GM19240 (cell line): Measurements from ENCODE around the gene CYTH4.
"Not testable (repeated sequence)": the region's sequence is repeated elsewhere in the genome, so short reads cannot be mapped to it uniquely, and the experiment has no call there.

Experiments used
- DNase-seq: peaks from one replicate; pipeline ENCODE4 v3.0.0; 2011; ENCODE audit warnings: low spot score; ENCODE audit not compliant: insufficient read length

CYTH4 gene

DNA sequence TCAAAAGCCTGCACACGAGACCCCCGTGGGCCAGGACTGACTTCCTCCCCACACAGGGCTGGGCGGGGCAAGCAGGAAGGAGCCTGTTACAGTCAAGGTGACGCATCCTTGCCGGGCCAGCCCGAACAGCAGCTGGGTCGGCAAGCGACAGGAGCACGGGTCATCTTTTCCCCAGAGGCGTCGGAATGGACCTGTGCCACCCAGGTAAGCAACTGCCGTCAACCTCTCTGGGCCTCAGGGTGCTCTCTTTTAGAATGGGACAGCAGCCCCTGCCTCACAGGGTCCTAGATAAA lies at the start of gene CYTH4:
CYTH4 (plus strand) TSS at position 124 of the 293 bp plus-strand sequence; CDS start at position 186, 62 bp downstream.
- DNase-seq = peak; percentile 86

GRCh38 chr22:37233371-37233750 lies 48.9 kb upstream of the CYTH4 start:
- DNase-seq = not testable (repeated sequence)

DNA sequence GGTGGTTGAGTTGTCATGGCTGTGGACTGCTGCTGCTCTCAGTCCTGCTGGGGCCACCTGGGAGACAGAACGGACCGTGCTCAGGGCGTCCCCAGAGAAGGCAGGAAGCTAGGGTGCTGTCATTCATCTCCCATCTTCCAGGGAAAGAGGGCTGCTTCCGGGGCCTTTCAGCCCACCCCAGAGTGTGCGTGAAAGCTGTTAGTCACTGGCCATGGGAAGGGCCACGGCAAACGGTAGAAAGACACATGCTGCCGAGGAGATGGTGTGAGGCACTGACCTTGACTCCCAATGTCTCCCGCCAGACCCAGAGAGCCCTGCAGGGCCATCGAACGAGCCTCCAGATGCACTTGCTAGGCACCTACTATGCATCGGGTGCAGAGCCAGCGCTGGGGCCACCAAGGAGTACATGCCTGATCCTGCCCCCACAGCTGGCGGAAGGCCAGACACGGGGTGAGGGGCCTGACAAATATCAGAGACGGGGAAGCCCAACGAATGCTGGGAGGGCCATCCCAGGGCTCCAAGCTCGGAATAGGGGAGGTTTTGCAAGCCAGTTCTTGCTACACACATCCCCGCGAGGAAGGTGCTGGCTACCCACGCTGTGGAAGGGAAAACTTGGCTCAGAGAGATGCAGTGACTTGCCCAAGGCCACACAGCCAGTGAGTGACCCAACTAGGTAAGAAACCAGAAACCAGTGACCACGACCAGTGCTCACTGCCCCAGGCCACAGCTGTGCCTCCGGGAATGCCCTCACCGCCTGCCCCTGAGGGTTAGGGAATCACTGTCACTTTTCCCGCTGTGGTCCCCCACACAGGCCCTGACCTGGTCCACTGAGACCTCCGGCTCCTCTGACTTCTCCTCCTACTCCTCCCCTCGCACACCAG lies 48.3 kb upstream of the CYTH4 start:
- no peak for DNase-seq

DNA sequence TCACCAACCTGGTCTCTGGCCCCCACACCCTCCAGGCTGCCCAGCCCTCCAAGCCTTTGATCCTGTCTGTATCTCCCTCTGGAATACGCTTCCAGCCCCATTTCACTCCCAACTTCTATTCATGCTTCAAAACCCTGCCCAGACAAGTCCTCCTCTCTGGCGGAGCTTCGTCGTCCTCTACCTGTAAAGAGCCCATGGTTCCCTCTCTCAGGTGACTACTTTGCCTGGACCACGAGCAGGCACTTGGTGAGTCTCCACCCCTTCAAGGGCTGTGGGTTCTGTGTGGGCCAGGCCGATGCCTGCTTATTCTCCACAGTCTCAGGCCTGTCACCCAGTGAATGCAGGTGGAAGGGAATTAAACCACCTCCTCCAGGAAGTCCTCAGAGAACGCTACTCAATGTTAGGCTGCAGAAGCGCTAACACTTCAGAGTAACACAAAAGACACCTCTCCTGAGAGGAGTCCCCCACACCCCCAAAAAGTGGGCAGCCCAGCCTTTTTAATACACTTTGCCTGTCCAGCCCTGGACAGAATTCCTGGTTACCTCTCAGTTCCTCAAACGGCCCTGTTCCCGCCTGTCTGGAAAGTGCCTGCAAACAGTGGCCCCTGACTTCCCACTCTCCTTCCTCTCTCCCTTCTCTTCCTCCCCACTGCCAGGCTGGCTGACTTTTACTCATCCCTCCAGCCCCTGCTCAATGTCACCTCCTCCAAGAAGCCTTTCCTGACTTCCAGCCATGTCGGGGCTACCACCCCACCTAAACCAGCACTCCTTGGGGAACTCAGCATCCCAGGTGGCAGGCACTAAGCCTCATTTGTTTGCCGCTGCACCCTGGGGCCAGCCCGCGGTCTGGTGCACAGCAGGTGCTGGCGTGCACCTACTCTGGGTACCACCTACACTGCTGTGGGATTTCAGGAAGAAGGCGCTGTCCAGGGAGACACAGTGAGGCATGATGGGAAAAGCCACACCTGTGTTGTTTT lies 47.3 kb upstream of the CYTH4 start:
- no peak for DNase-seq

- no peak for DNase-seq
Observed at GRCh38 chr22:37235897-37236607, 46.3 kb upstream of the CYTH4 start.

- DNase-seq = no peak
Observed at GRCh38 chr22:37237371-37238268, 44.7 kb upstream of the CYTH4 start.

GRCh38 chr22:37239336-37240239 lies 42.7 kb upstream of the CYTH4 start:
- DNase-seq = no peak

- DNase-seq = no peak
Observed at GRCh38 chr22:37240240-37240940, 41.9 kb upstream of the CYTH4 start.

GRCh38 chr22:37240941-37241320 lies 41.4 kb upstream of the CYTH4 start:
- no peak for DNase-seq

- no peak for DNase-seq
Observed at GRCh38 chr22:37241351-37242142, 40.8 kb upstream of the CYTH4 start.

GRCh38 chr22:37242395-37242918 lies 39.9 kb upstream of the CYTH4 start:
- DNase-seq = peak; percentile 90

DNA sequence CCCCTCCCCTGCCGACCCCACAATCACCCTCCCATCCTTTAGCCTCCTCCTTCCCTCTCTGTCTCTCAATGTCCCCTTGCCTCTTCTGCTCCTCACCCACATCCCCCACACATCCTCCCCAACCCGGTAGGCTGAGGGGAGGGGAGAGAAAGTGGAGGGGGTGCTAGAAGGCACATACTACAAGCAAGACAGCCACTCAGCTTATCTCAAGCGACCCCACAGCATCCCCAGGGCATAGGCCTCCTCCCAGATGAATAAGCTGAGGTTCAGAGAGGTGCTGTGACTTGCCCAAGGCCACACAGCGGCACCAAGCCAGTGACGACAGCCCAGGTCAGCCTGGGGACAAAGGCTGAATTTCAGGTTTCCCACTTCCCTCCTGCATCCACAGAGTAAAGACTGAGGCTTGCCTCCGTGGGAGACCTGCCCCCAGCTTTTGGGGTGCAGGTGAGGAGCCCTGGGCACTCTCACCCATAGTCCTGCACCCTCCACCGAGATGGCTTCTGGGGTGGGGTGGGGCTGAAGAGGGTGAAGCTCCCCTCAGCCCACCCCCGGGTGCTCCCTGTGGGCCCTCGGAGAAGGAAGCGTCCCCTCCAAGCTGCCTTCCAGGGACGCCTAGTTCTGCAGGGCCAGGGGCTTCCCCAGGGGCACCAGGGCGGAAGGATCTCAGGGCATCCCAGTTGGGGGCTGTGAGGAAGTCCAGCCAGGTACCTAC lies 38.8 kb upstream of the CYTH4 start:
- no peak for DNase-seq

DNA sequence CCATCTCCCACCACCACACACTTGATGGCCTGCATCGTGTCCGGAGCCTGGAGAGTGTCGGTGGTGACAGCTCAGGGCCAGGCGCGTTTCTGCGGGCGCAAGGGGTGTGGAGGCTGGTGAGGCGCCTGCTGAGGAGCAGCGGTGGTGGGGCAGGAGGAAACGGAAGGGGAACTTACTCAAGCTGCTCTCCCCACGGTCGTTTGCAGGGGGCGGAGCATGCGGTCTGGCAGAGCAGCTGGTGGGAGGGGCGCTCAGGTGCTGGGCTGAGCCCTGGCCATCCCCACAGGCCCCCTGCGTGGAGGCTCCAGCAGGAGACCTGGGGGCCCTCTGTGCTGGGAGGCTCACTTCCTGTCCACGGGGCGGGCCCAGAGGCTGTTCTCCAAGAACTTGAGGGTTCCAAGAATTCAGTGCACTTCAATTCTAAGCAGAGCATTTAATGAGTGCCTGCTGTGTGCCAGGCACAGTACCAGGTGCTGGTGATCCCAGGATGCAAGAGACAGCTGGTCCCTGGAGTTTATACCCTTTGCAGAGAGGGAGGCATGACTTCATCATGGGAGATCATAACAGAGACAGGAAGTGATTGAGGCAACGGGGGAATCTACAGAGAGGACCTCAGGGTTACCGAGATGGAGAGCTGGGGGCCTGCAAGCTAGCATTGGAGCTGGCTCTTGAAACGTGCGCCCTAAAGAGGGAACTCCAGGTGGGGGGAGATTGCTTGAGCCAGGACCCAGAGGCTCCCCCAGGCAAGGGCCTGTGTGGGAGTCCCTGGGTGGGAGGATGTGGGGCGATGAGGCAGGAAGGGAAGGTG lies 38.0 kb upstream of the CYTH4 start, which contains the start of gene RAC2:
RAC2 (minus strand) TSS at position 156 of the 808 bp plus-strand sequence; CDS start at position 35, 121 bp downstream.
- peak; percentile 61 for DNase-seq

DNA sequence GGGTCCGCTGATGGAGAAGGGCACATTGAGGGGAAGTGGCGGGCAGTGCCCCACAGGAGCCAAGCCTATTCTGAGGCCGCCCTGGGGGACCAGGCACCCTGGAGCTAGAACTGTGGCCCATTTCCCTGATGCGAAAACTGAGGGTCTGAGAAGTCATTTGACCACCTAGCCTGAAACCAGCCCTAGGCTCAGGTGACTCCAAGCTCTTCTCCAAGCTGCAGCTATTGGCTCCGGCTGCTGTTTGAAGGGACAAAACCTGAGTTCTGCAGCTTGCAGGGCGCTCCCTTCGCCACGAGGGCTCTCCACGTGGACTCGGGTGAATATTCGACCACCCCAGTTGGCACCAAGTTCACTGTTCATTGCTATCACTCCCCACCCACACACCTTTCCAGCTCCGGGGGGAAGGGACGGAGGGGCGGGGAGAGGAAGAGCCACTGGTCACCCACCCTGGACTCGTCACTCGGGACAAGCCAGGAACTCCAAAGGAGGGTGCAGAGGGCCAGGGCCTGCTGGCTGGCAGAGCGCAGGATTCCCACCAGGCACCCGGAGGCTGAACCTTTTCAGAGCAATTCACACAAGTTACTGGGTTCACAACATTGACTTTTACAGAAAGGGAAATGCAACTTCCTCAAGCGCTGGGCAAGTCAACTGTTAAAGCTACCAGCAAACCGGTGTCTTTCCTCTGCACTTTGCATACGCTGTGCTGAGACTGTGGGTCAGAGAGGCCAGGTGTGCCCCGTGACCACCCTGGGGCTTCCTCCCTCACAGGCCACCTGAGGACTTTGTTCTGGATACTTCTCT lies 37.2 kb upstream of the CYTH4 start:
- no peak for DNase-seq

DNA sequence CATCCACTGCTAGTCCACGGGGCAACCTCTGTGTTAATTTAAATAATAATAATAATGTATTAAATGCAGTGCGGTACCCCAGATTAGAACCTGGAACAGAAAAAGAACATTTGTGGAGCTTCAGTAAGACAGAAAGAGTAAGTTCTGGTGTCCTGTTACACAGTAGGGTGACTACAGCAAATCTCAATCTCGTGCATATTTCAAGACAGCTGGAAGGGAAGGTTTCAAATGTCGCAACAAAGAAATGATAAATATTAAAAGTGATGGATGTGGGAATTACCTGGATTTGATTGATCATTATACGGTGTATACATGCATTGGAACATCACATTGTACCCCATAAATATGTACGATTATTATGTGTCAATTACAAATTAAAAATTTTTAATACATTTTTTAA lies 36.6 kb upstream of the CYTH4 start:
- DNase-seq = no peak
